ENCODE measurements around the gene EIF2B4. TPM values are rescaled to one million over a fixed set of nuclear protein-coding genes. Genes with fewer than 3 reads are reported as not detected.

The EIF2B4 gene
- total and polyA plus RNA-seq, 2 of the 8 experiments (the other 6 are each of a cell fraction or from before 2014, with no cell fraction given) = 60.0 to 63.2 TPM

DNA sequence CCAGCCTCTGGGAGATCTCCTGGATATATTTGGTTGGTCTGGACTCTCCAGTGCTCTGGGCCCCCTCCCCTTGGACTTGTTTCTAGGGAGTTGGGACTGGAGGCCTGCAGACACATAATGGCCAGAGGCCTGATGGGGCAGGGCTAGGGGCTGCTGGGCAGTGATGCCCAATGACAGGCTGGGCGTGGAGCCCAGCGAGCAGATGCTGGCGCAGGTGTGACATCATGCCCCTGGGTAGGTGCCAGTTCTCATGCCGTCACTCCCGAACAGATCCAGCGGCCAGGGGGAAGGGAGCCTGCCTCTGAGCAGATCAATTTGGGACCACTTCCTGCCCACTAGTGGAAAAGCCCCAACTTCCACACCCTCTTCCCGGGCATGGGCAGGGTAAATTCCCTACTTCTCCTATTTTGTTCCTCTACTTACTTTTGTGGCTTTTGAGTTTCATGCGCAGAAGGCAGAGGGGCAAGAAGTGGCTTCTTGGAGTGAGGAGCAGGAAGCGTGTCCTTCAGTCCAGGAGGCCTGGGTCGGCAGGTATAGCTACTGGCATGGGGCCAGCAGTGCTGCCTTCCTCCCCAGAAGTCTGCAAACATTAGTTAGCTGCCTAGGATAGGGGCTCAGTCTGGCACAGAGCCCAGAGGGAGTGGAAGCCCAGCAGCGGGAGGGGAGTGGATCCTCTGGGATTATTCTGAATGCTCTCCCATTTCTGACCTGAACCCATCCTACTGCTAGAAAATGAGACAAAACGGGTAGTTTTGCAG, 53.3 kb downstream of the EIF2B4 start (continued):
- TF ChIP-seq RFX5 (IDR thresholded peaks at IDR 0.05; ENCODE audit: borderline replicate concordance, low read depth, low read length) (no peak), RBBP5 (IDR thresholded peaks at IDR 0.05; ENCODE audit: borderline replicate concordance, low read depth, low read length) (no peak), NRF1 (IDR thresholded peaks at IDR 0.05; ENCODE audit: low read depth, low read length) (no peak)
